Uterine smooth muscle cell (primary cell): ENCODE measurements around the gene OR2T1. TPM values are rescaled to one million over a fixed set of nuclear protein-coding genes. Genes with fewer than 3 reads are reported as not detected.

Source experiments
- total RNA-seq: library from RNA; depleted of rRNA; stranded (reverse); fragments of >200 nt; gene quantifications from 2 replicates; pipeline ENCODE4 v1.2.3, GENCODE V29; 2014

OR2T1 gene
- total RNA-seq, result not detected in 2 replicates

DNA sequence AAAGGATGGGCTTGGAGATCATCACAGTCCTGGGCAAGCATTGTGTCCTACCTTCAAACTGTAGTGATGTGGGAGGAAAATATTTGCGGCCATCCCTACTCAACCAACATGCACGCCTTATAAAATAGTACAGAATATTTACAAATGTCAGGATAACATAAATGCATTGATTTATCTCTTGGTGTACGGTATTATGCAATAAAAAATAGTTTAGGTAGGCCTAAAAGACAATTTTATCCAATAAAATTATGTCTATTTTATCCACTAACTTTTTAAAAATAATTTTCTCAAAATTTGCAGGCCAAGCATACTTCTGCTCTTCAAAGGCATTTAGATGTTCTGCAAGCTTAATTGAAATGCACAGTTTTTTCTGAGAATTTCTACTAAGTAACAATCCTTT lies at the start of gene OR2T1:
TSS of gene OR2T1 (plus strand) at position 301 of the 400 bp plus-strand sequence. CDS start 3,100 bp downstream, outside the sequence.

DNA sequence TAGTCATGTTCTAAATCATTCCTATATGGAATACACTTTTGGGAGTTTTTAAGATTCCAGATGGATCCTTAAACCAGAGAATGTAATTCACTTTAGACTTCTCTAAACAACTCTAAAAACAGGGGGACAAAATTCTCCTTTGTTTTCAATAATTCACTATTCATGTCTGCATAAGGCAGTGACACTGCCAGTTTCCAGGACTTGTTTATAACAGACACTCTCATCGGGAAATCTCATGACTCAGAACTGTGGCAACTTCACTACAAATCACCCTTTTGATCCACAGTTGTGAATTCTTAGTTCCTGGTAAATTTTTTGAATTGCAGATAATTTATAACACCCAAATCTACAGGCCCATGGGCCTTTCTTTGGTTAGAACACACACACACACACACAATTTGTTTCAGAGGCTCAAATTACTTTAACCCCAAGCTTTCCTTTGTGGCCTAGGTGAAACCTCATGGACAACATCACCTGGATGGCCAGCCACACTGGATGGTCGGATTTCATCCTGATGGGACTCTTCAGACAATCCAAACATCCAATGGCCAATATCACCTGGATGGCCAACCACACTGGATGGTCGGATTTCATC lies 41.6 kb upstream of the OR2T1 start, which contains the start of gene OR2T4:
TSS of gene OR2T4 (plus strand) at position 545 of the 595 bp plus-strand sequence. CDS start at position 545, 0 bp downstream.

GRCh38 chr1:248375446-248375845 lies 27.4 kb upstream of the OR2T1 start, which contains the start of gene OR2T6:
TSS of gene OR2T6 (plus strand) at chr1:248375746. CDS start at chr1:248387609, 11,863 bp downstream.

GRCh38 chr1:248445399-248445798 lies 42.6 kb downstream of the OR2T1 start, which contains the start of gene OR2T2:
TSS of gene OR2T2 (plus strand) at chr1:248445637. CDS start at chr1:248452798, 7,161 bp downstream.

Other genes starting within 250 kb of the OR2T1 start
- not detected in 2 replicates for gene OR2M2, start 228.2 kb upstream of the OR2T1 start, total RNA-seq
- gene OR2M3, start 205.8 kb upstream of the OR2T1 start, total RNA-seq, result not detected in 2 replicates
- gene OR2M4, start 171.6 kb upstream of the OR2T1 start, total RNA-seq, result not detected in 2 replicates
- gene OR2T33, start 125.1 kb upstream of the OR2T1 start, total RNA-seq, result not detected in 2 replicates
- gene OR2T12, start 99.6 kb upstream of the OR2T1 start, total RNA-seq, result not detected in 2 replicates
- not detected in 2 replicates for gene OR2M7, start 78.5 kb upstream of the OR2T1 start, total RNA-seq
- not detected in 2 replicates for gene OR14C36, start 54.3 kb upstream of the OR2T1 start, total RNA-seq
- gene OR2T4, start 41.4 kb upstream of the OR2T1 start, total RNA-seq, result not detected in 2 replicates
- gene OR2T6, start 27.3 kb upstream of the OR2T1 start, total RNA-seq, result not detected in 2 replicates
- gene OR2T2, start 42.6 kb downstream of the OR2T1 start, total RNA-seq, result not detected in 2 replicates
- gene OR2T3, start 70.3 kb downstream of the OR2T1 start, total RNA-seq, result not detected in 2 replicates
- not detected in 2 replicates for gene OR2T5, start 85.5 kb downstream of the OR2T1 start, total RNA-seq
- not detected in 2 replicates for gene OR2G6, start 105.0 kb downstream of the OR2T1 start, total RNA-seq
- gene OR2T29, start 159.7 kb downstream of the OR2T1 start, total RNA-seq, result not detected in 2 replicates
- not detected in 2 replicates for gene OR2T34, start 171.7 kb downstream of the OR2T1 start, total RNA-seq
- not detected in 2 replicates for gene OR2T10, start 194.7 kb downstream of the OR2T1 start, total RNA-seq
- gene OR2T11, start 232.0 kb downstream of the OR2T1 start, total RNA-seq, result not detected in 2 replicates
- gene OR2T35, start 242.2 kb downstream of the OR2T1 start, total RNA-seq, result not detected in 2 replicates